Activated CD8-positive, alpha-beta memory T cell treated with anti-CD3 and anti-CD28 coated beads for 1 hour (primary cell): ENCODE data around the gene PHAF1.

Source experiments
- DNase-seq, 2 donors: peaks; one replicate each; pipeline ENCODE4 v3.0.0-alpha.2; 2020; ENCODE audit warnings: low read depth in 1 of 2; ENCODE audit errors: extremely low read depth in 1 of 2

PHAF1 gene

DNA sequence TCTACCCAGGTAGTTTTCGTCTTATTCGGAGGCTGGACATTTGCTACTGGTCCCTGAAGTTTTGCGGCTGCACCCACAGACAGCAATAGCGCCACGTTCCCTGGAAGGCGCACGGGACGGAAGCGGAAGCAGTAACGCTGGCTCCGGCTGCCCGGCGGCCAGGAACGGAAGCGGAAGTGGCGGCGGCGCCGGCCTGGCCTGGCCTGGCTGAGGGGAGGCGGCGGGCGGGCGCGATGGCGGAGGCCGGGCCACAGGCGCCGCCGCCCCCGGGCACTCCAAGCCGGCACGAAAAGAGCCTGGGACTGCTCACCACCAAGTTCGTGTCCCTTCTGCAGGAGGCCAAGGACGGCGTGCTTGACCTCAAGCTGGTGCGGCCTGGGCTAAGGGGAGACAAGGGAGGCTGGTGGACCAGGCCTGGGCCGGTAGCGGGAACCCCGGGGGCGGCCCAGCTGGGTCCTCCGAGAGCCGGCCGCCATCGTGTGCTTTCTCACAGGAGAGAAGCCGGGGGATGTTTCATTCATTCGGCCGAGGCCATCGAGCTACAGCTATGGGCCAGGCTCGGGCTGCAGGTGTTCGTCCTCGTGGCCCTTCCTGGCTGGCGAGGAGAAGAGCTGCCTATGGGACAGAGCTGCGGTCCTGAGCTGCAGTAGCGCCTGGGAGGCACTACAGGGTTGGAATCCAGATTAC is 82.4 kb downstream of the PHAF1 start, which contains the start of gene E2F4:
Gene E2F4, plus strand, starts transcription at position 161 of the 687 bp plus-strand sequence. Its CDS starts 73 bp downstream, at position 234.
- peak; percentile 61 to 76 for DNase-seq

DNA sequence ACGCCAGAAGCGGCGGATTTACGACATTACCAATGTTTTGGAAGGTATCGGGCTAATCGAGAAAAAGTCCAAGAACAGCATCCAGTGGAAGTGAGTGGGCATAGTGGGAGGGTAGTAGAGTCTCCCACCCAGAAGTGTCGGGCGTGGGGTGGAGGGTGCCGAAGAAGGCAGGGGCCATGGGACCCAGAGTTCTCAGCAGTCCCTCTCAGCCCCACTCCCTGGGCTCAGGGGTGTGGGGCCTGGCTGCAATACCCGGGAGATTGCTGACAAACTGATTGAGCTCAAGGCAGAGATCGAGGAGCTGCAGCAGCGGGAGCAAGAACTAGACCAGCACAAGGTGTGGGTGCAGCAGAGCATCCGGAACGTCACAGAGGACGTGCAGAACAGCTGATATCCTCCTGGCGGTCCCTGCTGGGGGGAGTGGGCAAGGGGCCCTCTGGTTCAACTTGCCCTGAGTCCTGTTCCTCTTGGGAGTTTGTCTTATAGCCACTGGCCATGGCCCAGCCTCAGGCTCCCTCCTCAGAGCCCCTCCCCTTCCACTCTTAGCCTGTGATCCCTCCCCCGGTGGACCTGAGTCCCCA is 83.1 kb downstream of the PHAF1 start:
- no peak for DNase-seq

DNA sequence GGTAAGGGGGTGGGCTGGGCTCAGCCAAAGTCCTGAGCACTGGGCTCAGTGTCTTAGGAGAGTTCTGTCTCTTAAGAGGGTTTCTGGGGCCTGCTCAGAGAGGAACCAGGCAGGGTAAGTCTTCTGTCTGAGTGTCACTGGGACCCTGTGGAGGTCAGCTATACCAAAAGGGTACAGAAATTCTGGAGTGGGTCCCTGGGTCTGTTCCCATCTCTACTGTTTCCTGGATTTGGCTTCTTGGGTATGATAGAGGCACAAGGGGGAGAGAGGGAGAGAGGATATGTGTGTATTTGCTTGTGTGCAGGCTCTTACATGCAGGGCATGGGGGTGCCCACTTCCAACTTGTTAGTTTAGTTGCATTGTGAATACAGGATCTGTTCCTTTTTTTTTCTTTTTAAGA is 83.8 kb downstream of the PHAF1 start:
- no peak for DNase-seq

DNA sequence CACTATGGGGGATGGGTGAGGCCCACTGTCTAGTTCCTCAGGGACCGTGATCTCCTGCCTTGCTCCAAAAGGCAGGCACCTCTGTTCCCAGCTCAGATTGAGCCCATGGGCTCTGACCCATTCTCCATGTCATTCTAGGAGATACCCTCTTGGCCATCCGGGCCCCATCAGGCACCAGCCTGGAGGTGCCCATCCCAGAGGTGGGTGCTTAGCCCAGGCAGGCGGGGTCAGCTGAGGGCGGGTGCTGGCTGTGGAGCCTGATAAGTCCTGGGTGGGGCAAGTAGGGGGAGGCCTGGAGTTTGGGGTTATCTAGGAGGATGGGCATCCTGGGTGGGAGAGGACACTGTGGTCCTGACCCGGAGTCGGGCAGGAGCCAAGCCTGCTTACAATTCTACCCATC is 84.5 kb downstream of the PHAF1 start:
- no peak for DNase-seq

DNA sequence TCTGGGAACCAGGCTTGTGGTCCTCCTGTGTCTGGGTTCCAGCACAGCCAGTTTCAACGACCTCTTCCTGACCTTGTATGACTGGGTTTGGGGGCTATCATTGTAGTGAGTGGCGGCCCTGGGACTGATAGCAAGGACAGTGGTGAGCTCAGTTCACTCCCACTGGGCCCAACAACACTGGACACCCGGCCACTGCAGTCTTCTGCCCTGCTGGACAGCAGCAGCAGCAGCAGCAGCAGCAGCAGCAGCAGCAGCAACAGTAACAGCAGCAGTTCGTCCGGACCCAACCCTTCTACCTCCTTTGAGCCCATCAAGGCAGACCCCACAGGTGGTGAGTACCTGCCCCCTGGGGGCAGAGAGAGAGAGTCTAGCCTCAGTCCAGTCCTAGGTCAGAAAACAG is 85.9 kb downstream of the PHAF1 start:
- DNase-seq: no peak

DNA sequence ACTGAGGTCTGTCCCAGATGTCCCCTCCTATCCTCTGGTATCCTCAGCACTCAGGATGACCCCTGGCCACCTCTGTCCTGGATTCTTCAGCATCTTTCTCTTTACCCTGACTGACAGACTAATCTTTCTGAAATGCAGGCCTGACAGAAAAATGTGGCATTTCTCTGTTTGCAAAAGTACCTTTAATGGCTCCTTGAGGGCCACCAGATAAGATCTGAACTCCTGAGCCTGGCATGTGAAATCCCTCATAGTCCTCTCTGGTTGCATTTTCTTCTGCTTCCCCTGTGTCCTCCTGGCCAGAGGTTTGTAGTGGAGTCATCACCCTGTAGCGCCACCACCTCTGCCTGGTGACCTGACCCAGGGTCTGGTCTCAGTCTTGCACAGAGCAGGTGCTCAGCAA is 87.1 kb downstream of the PHAF1 start:
- DNase-seq: no peak

DNA sequence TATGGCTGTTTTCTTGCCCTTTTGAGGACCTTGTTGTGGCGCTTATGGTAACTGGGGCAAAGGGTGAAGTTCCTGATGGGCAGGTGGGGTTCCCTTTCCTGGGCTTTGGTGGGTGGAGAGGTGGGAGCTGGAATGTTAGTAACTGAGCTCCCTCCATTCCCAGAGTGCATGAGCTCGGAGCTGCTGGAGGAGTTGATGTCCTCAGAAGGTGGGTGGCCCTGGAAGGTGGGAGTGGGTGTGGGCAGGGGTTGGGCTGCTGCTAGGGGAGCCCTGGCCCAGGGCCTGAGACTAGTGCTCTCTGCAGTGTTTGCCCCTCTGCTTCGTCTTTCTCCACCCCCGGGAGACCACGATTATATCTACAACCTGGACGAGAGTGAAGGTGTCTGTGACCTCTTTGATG is 88.0 kb downstream of the PHAF1 start:
- DNase-seq: no peak
